Pancreas (tissue), 10 donors: ENCODE data around the gene UBTD2. TPM values are rescaled to one million over a fixed set of nuclear protein-coding genes. Genes with fewer than 3 reads are reported as not detected.

Experiments
- ATAC-seq, 4 donors: fragments of 200-7000 bp; cut with Tn5 transposase; one replicate each; pipeline versions ENCODE4 v1.8.0 to v1.9.1; 2020; ENCODE audit warnings: mild to moderate bottlenecking in 4 of 4, moderate library complexity in 4 of 4
- DNase-seq, 6 donors: peaks; one replicate each; pipeline ENCODE4 v3.0.0-alpha.2; 2020
- FAIRE-seq: peaks from 2 replicates; lab custom pipeline; 2012; peaks lifted over from hg19 to GRCh38; lab: Jason Lieb, UNC
- H3K27ac ChIP-seq, 4 donors: fragments of 200-600 bp; sonication (generic); 1 replicate in 3 of 4; 2 replicates in 1 of 4; pipeline versions ENCODE4 v1.5.0 to v1.8.0; 2020
- H3K27me3 ChIP-seq, 4 donors: fragments of 200-600 bp; one replicate each; pipeline ENCODE4 v1.8.0; 2021
- H3K36me3 ChIP-seq, 3 donors: fragments of 200-600 bp; sonication (generic) in 1 of 3; one replicate each; pipeline versions ENCODE4 v1.5.0 to v1.8.0; 2020 to 2021
- H3K4me1 ChIP-seq, 3 donors: fragments of 200-600 bp; one replicate each; pipeline ENCODE4 v1.8.0; 2021
- H3K4me3 ChIP-seq, 4 donors: fragments of 200-600 bp; sonication (generic) in 2 of 4; one replicate each; pipeline versions ENCODE4 v1.5.0 to v1.8.0; 2020 to 2021
- H3K9me3 ChIP-seq, 4 donors: fragments of 200-600 bp; one replicate each; pipeline ENCODE4 v1.8.0; 2021
- WGBS, 2 donors: extraction: QIAGEN DNeasy Blood & Tissue Kit; methylation state at CpG; one replicate each; pipeline ENCODE4 v1.1.7; 2013; 5-methylcytosine and 5-hydroxymethylcytosine counted together
- intact Hi-C, 3 donors: fragments of 100-400 bp; cut with DNase I; formaldehyde crosslinking; loops; one replicate each; pipeline versions ENCODE4 v1.11.1 to v1.14.2; 2022
- polyA plus RNA-seq, 2 donors: library from polyadenylated mRNA; stranded (reverse); fragments of 200-250 nt; gene quantifications; one replicate each; pipeline ENCODE4 v1.2.3, GENCODE V29; 2013
- total RNA-seq, 6 donors: library from RNA; stranded (reverse); fragmentation: NEBNext Ultra II Directional in 4 of 6; extraction: Animal tissue kit (Norgen Biotek cat#: 25700) in 4 of 6; gene quantifications; one replicate each; pipeline versions ENCODE4 v1.2.1 to v1.2.4, GENCODE V29; 2021 to 2023
- TF ChIP-seq, protein P1 (sequence below), 4 donors: fragments of 200-600 bp; sonication (generic) in 3 of 4; IDR thresholded peaks; one replicate each; pipeline versions ENCODE4 v1.5.0 to v1.8.0; 2021; ENCODE audit warnings: antibody characterized with exemption in 4 of 4
- donor health status: healthy with polysubstance abuse.
- donor health status: DM: no; HTN: no; CAD: no; lungs with moderate emphysema.
- donor health status: DM: no; HTN: no; CAD: no.
- donor health status: control.
- donor health status: control.
- donor health status: Bipolar disorder and iron deficiency.
- donor health status: DM: yes; HTN: yes; CAD: no.
- donor health status: DM: no; HTN: no; CAD: no.
- donor health status: DM: no; HTN: no; CAD: no.
- donor health status: DM: yes; HTN: yes; CAD: no.

UBTD2 gene
- total and polyA plus RNA-seq, 8 donors: 4.5 to 12.9 (median 6.9) TPM

GRCh38 chr5:172194985-172195774 lies 88.4 kb downstream of the UBTD2 start:
- TF ChIP-seq, protein P1, sequence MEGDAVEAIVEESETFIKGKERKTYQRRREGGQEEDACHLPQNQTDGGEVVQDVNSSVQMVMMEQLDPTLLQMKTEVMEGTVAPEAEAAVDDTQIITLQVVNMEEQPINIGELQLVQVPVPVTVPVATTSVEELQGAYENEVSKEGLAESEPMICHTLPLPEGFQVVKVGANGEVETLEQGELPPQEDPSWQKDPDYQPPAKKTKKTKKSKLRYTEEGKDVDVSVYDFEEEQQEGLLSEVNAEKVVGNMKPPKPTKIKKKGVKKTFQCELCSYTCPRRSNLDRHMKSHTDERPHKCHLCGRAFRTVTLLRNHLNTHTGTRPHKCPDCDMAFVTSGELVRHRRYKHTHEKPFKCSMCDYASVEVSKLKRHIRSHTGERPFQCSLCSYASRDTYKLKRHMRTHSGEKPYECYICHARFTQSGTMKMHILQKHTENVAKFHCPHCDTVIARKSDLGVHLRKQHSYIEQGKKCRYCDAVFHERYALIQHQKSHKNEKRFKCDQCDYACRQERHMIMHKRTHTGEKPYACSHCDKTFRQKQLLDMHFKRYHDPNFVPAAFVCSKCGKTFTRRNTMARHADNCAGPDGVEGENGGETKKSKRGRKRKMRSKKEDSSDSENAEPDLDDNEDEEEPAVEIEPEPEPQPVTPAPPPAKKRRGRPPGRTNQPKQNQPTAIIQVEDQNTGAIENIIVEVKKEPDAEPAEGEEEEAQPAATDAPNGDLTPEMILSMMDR (IDR thresholded peaks at IDR 0.05): no peak
- H3K36me3 ChIP-seq: no peaks in the 10 kb centered on the region
- no peak overlapping the region for H3K4me3 ChIP-seq
- intact Hi-C loops: no loop called here
- no peaks in the 10 kb centered on the region for H3K4me1 ChIP-seq
- ATAC-seq: no peak
- H3K9me3 ChIP-seq: no peaks in the 10 kb centered on the region
- no peak overlapping the region for H3K27ac ChIP-seq
- H3K27me3 ChIP-seq: no peaks in the 10 kb centered on the region
- 57 to 62% methylated on average over 6 of the region's 6 CpGs for WGBS, 2 donors
- no peak for DNase-seq
- FAIRE-seq: no peak

DNA sequence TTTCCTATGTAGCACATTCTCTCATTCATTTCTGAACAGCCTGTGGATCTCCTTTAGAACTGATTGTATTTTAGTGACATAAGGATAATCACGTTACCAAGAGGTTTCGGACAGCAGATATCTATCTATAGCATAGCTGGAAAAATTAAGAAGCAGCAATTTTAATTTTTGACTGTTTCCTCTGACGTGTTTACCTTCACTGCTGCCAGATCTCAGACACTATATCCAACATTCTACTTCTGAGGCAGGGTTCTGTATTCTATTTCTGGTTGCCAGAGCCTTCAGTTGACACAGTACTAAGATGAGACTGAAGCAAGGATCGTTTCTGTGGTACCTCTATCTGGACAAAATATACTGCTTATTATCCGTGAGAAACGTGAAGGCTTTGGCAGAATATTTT lies 89.7 kb downstream of the UBTD2 start, which contains the start of gene EFCAB9:
Gene EFCAB9 (plus strand): TSS at position 301 of the 400 bp plus-strand sequence. CDS start 1 bp downstream, at position 302.
- Histone ChIP-seq H3K4me3 (no peak within 1 kb of the TSS), H3K27me3 (no peaks in the 10 kb centered on the region), H3K4me1 (no peaks in the 10 kb centered on the region), H3K9me3 (no peaks in the 10 kb centered on the region), H3K27ac (no peak within 1 kb of the TSS), H3K36me3 (no peaks in the 10 kb centered on the region)
- DNase-seq (no peak), FAIRE-seq (no peak), ATAC-seq (no peak)
- TF ChIP-seq, protein P1 (IDR thresholded peaks at IDR 0.05): no peak
- intact Hi-C loops: no loop called here
- WGBS, 2 donors: 58 to 65% methylated on average over 6 of the region's 6 CpGs

DNA sequence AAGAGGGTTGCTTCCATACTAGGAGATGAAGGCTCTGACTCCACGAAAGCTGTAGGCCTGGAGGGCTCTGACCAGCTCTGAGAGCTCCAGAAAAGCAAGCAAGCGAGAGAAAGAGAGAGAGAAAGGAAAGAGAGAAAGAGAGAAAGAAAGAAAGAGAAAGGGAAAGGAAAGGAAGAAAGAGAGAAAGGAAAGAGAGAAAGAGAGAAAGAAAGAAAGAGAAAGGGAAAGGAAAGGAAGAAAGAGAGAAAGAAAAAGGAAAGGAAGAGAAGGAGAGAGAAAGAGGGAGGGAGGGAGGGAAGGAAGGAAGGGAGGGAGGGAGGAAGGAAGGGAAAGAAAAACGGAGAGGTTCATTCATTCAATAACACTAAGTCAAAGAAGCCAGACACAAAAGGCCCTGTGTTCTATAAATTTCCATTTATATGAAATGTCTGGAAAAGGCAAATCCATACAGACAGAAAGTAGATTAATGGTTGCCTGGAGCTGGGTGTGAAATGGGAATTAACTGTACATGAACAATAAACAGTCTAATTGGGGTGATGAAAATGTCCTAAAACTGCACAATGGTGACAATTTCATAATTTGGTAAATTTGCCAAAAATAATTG lies 93.8 kb downstream of the UBTD2 start:
- ATAC-seq (no peak), DNase-seq (no peak), FAIRE-seq (no peak)
- TF ChIP-seq, protein P1 (IDR thresholded peaks at IDR 0.05): no peak
- 80 to 87% methylated on average over 3 of the region's 3 CpGs for WGBS, 2 donors
- Histone ChIP-seq H3K27me3 (no peaks in the 10 kb centered on the region), H3K4me3 (no peak overlapping the region), H3K36me3 (no peaks in the 10 kb centered on the region), H3K4me1 (peaks cover 0 to 4% (median 0%) of the 10 kb centered on the region in 3 donors), H3K27ac (no peak overlapping the region), H3K9me3 (no peaks in the 10 kb centered on the region)
- intact Hi-C loops: loop anchor here in 2 of 3 donors (5.0 kb wide), 1 partner anchor 82 kb away; no protein-coding TSS in a partner anchor

GRCh38 chr5:172188893-172189692 lies 94.5 kb downstream of the UBTD2 start:
- ATAC-seq: no peak
- Histone ChIP-seq H3K36me3 (no peaks in the 10 kb centered on the region), H3K4me3 (peak overlapping the region in 2 of 4 donors; percentile 55 to 74), H3K4me1 (peaks cover 0 to 4% (median 0%) of the 10 kb centered on the region in 3 donors), H3K27me3 (no peaks in the 10 kb centered on the region), H3K27ac (peak overlapping the region in 1 of 4 donors; percentile 84), H3K9me3 (no peaks in the 10 kb centered on the region)
- WGBS, 2 donors: 47 to 48% methylated on average over 30 of the region's 30 CpGs
- DNase-seq: no peak
- TF ChIP-seq, protein P1 (IDR thresholded peaks at IDR 0.05): no peak
- FAIRE-seq: no peak
- intact Hi-C loops: loop anchor here in 2 of 3 donors (5.0 kb wide), 1 partner anchor 82 kb away; no protein-coding TSS in a partner anchor
